GM04503 (cell line): ENCODE data around the gene TMPRSS4.

ENCODE experiments used
- DNase-seq: peaks from one replicate; pipeline ENCODE4 v3.0.0-alpha.2; 2012; ENCODE audit warnings: low read depth

TMPRSS4 gene

GRCh38 chr11:118153976-118154375, 77.1 kb downstream of the TMPRSS4 start:
- DNase-seq, result no peak

- DNase-seq, result no peak
Measured at GRCh38 chr11:118154641-118155040, 77.8 kb downstream of the TMPRSS4 start.

GRCh38 chr11:118155776-118156530, 79.1 kb downstream of the TMPRSS4 start:
- DNase-seq, result no peak

DNA sequence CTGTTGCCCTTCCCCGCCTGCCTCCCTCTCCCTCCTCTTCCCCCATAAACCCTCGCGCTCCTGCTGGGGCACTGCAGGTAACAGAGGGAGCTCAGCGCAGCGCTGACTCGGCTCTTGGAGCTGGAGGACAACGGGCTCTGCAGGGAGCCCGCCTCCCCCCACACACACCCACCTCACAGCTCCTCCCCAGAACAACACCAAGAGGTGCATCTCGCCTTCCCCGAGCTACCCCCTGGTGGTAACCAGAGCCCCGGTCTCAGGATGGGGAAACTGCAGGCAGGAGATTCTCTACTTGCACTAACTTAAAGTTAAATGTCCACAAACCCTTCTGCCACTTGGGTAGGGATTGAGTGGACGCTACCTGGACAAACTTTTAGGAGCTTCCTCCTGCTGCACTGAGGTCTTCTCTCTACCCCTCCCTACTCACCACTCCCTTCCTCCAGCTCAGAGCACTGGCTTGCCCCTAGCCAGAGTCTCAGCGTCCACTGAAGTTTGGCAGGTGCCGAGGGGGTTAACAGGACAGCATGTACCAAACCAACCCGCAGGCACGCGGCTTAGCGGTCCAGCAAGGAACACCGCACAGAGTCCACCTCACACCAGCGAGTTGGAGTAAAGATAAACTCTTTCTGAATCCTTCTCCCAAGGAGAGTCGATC, 79.8 kb downstream of the TMPRSS4 start:
- no peak for DNase-seq

GRCh38 chr11:118157186-118157895, 80.5 kb downstream of the TMPRSS4 start:
- DNase-seq, result no peak

GRCh38 chr11:118161786-118162185, 84.9 kb downstream of the TMPRSS4 start:
- no peak for DNase-seq

DNA sequence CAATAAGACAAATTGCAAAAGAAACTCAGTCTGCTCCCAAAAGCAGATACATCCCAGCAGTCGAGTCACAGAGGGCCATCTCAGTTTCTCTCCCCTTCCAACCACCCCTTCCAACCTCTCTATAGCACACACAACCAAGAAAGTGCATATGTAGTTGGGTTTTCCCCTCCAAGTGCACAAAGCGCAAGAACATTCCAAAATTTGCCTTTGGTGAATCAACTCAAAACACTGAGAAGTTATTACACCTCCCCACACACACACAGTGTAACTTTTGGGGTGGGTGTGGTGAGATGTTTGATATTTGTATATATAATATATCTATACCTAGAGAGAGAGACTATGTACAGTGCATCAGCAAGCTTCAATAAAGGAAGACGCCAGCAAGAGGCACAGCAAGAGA, 86.0 kb downstream of the TMPRSS4 start:
- no peak for DNase-seq

DNA sequence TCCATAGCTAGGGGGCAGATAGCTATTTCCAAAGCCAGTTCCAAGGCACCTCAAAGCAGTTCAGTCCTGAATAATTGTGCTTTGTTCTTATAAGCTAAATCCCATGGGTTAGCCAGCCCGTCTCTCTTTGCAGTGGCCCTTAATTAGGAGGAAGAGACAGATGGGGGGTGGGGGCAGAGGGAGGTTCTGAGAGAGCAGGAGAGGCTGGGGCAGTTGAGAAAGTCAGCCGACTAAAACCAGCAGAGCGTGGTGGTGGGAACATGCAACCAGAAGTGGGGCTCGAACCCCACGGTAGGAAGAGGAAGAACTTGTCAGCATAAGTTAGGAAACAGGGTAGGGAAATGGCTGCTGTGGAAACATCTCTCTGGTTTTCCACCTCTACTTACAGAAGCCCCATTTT, 86.6 kb downstream of the TMPRSS4 start:
- no peak for DNase-seq

- no peak for DNase-seq
Measured at GRCh38 chr11:118164885-118165284, 88.0 kb downstream of the TMPRSS4 start.

- no peak for DNase-seq
Measured at GRCh38 chr11:118166641-118167040, 89.8 kb downstream of the TMPRSS4 start.

GRCh38 chr11:118167253-118167652, 90.4 kb downstream of the TMPRSS4 start:
- DNase-seq, result no peak

DNA sequence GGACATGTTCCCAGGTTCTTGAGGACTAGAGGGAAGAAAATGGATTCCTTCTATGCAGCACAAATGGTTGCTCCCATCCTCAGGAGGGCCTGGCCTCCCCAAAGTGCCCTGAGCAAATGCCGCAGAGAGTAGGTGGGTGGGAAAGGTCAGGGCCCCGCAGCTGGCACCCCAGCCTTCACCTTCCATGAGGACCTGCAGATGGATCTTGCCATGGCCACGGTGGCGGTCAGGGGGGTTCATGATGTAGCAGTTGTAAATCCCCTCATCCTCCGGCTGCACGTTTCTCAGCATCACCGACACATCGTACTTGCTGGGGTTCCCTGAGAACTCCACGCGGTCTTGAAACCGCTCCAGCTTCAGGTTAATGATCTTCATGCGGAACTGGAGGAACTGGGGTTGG, 91.0 kb downstream of the TMPRSS4 start:
- DNase-seq, result no peak

DNA sequence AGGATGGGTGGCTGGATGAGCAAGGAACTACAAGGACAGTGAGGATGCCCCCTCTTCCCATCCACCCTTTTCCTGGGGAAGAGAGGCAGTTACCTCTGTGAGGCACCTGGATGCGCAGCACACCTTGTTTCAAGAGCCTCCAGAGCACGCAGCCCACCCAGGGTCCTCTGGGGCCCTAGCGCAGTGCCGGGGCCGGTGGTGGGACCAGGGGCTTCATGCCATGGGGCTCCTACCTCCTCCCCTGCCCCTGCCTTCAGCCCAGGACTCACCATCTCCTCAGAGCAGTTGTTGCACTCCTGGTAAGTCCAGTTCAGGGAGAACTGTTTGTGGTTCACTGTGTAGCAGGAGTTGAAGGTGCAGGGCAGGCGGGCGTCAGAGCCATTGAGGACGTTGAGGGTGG, 91.4 kb downstream of the TMPRSS4 start:
- DNase-seq, result no peak

DNA sequence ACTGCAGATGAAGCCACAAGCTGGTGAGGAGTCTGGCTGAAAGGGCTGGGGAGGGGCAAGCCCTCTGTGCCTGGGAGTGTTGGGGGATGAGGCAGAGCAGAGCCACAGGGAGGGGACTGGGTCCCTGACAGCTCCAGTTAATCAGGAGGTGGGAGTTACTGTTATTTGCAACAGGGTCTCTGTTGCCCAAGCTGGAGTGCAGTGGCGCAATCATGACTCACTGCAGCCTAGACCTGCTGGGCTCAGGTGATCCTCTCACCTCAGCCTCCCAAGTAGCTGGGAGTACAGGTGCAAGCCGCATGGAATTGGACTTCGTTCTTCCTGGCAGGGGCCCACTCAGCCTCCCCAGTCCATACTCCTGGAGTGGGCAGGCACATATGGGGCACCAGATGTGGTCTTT, 91.9 kb downstream of the TMPRSS4 start:
- DNase-seq, result no peak

- DNase-seq, result no peak
Measured at GRCh38 chr11:118169300-118170140, 92.6 kb downstream of the TMPRSS4 start.

GRCh38 chr11:118170231-118170630, 93.4 kb downstream of the TMPRSS4 start:
- DNase-seq, result no peak

- DNase-seq, result no peak
Measured at GRCh38 chr11:118170882-118171268, 94.0 kb downstream of the TMPRSS4 start.
